ENCODE results near the gene BAHCC1.

The BAHCC1 gene

DNA sequence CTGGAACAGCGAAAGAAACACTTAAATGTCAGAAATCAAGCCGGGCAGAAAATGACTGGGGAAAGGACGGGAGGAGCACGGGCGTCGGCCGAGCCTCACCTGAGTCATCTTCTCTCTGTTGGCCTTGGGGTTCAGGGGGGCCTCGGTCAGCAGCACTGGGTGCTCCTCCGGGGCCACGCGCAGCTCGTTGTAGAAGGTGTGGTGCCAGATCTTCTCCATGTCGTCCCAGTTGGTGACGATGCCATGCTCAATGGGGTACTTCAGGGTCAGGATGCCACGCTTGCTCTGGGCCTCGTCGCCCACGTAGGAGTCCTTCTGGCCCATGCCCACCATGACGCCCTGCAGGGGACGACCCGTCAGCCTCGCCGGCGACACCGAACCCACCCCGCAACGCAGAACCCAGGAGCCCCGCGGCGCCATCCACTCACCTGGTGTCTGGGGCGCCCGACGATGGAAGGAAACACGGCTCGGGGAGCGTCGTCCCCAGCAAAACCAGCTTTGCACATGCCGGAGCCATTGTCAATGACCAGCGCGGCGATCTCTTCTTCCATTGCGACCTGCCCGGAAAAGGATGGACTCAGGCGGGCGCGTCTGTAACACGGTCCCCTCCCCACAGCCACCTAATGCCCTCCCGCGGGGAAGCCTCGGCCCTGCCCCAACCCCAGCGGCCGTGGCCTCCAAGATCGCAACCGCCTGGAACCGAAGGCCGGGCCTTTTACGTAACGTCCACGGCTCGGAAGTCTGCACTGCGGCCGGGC is 116.7 kb downstream of the BAHCC1 start:
- Histone ChIP-seq H2AFZ (ENCODE audit: low read depth, low read length) (no peak overlapping the region), H3K9me3 (ENCODE audit: insufficient read depth, low read length) (no peaks in the 10 kb centered on the region), H4K20me1 (ENCODE audit: insufficient read depth, low read length) (peaks cover 38% of the 10 kb centered on the region), H3K27ac (ENCODE audit: low read length) (peak overlapping the region; percentile 72), H3K9ac (ENCODE audit: low read length) (peak overlapping the region; percentile 94), H3K4me1 (ENCODE audit: low read length) (peaks cover 36% of the 10 kb centered on the region), H3K4me3 (ENCODE audit: low read length) (peak overlapping the region; percentile 99), H3K36me3 (replicated peaks; ENCODE audit: low read depth, low read length) (peaks cover 47% of the 10 kb centered on the region), H3K4me2 (ENCODE audit: low read length) (peak overlapping the region; percentile 96), H3K27me3 (ENCODE audit: low read depth, low read length) (no peaks in the 10 kb centered on the region), H3K79me2 (ENCODE audit: low read length) (peaks cover 49% of the 10 kb centered on the region)
- TF ChIP-seq, protein P1, sequence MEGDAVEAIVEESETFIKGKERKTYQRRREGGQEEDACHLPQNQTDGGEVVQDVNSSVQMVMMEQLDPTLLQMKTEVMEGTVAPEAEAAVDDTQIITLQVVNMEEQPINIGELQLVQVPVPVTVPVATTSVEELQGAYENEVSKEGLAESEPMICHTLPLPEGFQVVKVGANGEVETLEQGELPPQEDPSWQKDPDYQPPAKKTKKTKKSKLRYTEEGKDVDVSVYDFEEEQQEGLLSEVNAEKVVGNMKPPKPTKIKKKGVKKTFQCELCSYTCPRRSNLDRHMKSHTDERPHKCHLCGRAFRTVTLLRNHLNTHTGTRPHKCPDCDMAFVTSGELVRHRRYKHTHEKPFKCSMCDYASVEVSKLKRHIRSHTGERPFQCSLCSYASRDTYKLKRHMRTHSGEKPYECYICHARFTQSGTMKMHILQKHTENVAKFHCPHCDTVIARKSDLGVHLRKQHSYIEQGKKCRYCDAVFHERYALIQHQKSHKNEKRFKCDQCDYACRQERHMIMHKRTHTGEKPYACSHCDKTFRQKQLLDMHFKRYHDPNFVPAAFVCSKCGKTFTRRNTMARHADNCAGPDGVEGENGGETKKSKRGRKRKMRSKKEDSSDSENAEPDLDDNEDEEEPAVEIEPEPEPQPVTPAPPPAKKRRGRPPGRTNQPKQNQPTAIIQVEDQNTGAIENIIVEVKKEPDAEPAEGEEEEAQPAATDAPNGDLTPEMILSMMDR (IDR thresholded peaks at IDR 0.05; ENCODE audit: low read depth, low read length) = no peak
- no peak for TF ChIP-seq EZH2phosphoT487 (IDR thresholded peaks at IDR 0.05; ENCODE audit: low read depth)

GRCh38 chr17:81512562-81513371 is 117.5 kb downstream of the BAHCC1 start, which contains the start of gene ACTG1:
TSS of gene ACTG1 (minus strand) at chr17:81512799. CDS start at chr17:81512354, 445 bp downstream.
- Histone ChIP-seq H3K4me1 (ENCODE audit: low read length) (peaks cover 43% of the 10 kb centered on the region), H3K36me3 (replicated peaks; ENCODE audit: low read depth, low read length) (peaks cover 47% of the 10 kb centered on the region), H3K27ac (ENCODE audit: low read length) (peak within 1 kb of the TSS; percentile 95), H3K4me3 (ENCODE audit: low read length) (peak within 1 kb of the TSS; percentile 99), H3K79me2 (ENCODE audit: low read length) (peaks cover 55% of the 10 kb centered on the region), H3K27me3 (ENCODE audit: low read depth, low read length) (no peaks in the 10 kb centered on the region), H3K9ac (ENCODE audit: low read length) (peak within 1 kb of the TSS; percentile 99), H3K9me3 (ENCODE audit: insufficient read depth, low read length) (no peaks in the 10 kb centered on the region), H4K20me1 (ENCODE audit: insufficient read depth, low read length) (peaks cover 38% of the 10 kb centered on the region), H2AFZ (ENCODE audit: low read depth, low read length) (no peak within 1 kb of the TSS), H3K4me2 (ENCODE audit: low read length) (peak within 1 kb of the TSS; percentile 96)
- TF ChIP-seq EZH2phosphoT487 (IDR thresholded peaks at IDR 0.05; ENCODE audit: low read depth) = no peak
- TF ChIP-seq, protein P1 (IDR thresholded peaks at IDR 0.05; ENCODE audit: low read depth, low read length) = no peak

DNA sequence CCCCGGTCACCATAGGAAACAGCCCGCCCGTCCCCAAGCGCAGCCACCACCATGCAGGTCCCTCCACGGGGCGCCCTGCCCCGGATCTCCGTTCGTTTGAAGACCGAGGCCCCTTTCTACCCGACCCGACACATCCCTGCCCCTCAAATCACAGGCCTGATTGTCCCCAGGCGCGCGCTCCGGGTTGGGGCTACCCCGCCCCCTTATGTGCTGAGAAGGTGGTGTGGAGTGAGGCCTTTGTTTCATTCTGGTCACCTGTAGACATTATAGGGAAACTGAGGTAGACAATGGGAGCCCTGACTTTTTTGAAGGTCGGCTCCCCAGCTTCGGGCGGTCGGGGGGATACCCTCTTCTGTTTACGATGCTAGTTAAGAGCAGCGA is 118.1 kb downstream of the BAHCC1 start:
- Histone ChIP-seq H3K79me2 (ENCODE audit: low read length) (peaks cover 55% of the 10 kb centered on the region), H2AFZ (ENCODE audit: low read depth, low read length) (no peak overlapping the region), H3K36me3 (replicated peaks; ENCODE audit: low read depth, low read length) (peaks cover 47% of the 10 kb centered on the region), H3K4me2 (ENCODE audit: low read length) (peak overlapping the region; percentile 85), H3K4me3 (ENCODE audit: low read length) (peak overlapping the region; percentile 83), H3K9me3 (ENCODE audit: insufficient read depth, low read length) (no peaks in the 10 kb centered on the region), H3K4me1 (ENCODE audit: low read length) (peaks cover 49% of the 10 kb centered on the region), H3K27me3 (ENCODE audit: low read depth, low read length) (no peaks in the 10 kb centered on the region), H4K20me1 (ENCODE audit: insufficient read depth, low read length) (peaks cover 38% of the 10 kb centered on the region), H3K9ac (ENCODE audit: low read length) (peak overlapping the region; percentile 99), H3K27ac (ENCODE audit: low read length) (peak overlapping the region; percentile 95)
- no peak for TF ChIP-seq EZH2phosphoT487 (IDR thresholded peaks at IDR 0.05; ENCODE audit: low read depth)
- TF ChIP-seq, protein P1 (IDR thresholded peaks at IDR 0.05; ENCODE audit: low read depth, low read length) = no peak

All from OCI-LY3 (cell line).